HG03571 (cell line): ENCODE results near the gene ADAMTSL5.
"Not testable (repeated sequence)": the region's sequence is repeated elsewhere in the genome, so short reads cannot be mapped to it uniquely, and the experiment has no call there.

Source experiments
- ATAC-seq: cut with Tn5 transposase; IDR thresholded peaks from one replicate; pipeline ENCODE4 v1.9.1; 2021; ENCODE audit not compliant: unreplicated experiment

The ADAMTSL5 gene

GRCh38 chr19:1481893-1482360, 30.9 kb downstream of the ADAMTSL5 start:
- ATAC-seq = no peak

GRCh38 chr19:1481224-1481892, 31.5 kb downstream of the ADAMTSL5 start:
- ATAC-seq = no peak

GRCh38 chr19:1478934-1479707, 33.7 kb downstream of the ADAMTSL5 start, which contains the start of gene C19orf25:
C19orf25 (minus strand) TSS chr19:1479215; CDS start chr19:1478903, 312 bp downstream.
- ATAC-seq = peak; percentile 60

DNA sequence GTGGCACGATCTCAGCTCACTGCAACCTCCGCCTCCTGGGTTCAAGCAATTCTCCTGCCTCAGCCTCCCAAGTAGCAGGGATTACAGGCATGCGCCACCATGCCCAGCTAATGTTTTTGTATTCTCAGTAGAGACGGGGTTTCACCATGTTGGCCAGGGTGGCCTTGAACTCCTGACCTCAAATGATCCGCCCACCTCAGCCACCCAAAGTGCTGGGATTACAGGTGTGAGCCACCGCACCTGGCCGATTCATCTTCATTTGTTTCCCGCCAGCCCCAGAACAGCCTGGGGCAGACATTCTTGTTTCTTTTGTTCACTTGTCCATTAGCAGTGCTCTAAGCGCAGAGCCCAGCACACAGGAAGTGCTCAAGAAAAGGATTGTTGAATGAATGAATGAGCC, 35.8 kb downstream of the ADAMTSL5 start:
- ATAC-seq = not testable (repeated sequence)

DNA sequence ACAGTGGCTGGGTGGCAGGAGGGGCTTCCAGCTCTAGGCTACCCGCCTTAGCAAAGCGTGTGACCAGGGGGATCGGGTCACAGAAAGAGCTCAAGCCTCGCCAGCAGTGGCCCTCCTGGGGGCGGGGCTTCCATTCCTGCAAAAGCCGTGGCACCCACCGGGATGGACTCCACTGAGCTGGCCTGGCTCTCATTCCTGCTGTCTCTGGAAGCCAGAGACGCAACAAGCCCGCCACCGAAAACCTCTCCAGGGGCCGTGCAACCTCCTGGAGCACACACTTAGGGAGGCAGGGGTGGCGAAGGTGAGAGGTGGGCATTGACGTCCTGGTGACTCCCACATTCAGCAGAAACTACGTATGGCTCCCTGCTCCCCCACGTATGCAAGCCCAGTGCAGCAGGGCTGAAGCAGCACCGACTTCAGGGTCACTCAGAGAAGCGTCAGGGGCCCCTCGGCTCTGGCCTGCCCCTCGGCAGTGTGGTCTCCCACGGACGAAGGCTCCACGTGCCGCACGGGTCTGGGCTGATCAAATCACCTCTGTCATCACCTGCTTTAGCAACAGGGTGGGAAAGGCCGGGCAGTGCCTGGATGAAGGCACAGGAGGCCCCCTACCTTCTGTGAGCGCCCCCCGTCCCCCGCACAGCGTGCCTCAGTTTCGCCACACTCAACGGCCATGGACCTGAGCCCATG, 36.9 kb downstream of the ADAMTSL5 start:
- no peak for ATAC-seq

DNA sequence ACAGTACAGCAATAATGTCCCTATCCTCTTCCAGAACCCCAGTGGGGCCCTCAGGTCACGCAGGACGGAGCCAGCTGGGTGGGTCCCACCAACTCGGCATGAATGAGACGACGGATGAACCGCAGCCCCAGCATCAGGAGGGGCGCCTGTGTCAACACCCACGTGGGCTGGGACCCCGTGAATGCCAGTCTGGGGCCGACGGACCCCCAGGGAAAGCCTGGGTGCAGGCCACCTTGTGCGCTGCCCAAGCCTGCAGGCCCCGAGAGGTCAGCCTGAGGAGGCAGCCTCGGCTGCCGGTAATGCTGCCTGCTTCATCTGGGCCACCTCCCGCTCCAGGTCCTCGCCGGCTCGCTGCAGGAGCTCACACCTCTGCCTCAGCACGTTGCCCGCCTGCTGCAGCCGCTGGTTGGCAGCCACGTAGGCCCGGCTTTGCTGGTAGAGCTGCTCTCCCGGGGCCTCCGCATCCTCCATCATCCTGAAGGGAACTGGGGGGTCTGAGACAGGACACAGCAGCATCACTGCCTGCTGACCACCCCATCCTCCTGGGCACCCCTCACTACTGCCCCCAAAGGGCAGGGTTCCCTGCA, 38.0 kb downstream of the ADAMTSL5 start:
- no peak for ATAC-seq

DNA sequence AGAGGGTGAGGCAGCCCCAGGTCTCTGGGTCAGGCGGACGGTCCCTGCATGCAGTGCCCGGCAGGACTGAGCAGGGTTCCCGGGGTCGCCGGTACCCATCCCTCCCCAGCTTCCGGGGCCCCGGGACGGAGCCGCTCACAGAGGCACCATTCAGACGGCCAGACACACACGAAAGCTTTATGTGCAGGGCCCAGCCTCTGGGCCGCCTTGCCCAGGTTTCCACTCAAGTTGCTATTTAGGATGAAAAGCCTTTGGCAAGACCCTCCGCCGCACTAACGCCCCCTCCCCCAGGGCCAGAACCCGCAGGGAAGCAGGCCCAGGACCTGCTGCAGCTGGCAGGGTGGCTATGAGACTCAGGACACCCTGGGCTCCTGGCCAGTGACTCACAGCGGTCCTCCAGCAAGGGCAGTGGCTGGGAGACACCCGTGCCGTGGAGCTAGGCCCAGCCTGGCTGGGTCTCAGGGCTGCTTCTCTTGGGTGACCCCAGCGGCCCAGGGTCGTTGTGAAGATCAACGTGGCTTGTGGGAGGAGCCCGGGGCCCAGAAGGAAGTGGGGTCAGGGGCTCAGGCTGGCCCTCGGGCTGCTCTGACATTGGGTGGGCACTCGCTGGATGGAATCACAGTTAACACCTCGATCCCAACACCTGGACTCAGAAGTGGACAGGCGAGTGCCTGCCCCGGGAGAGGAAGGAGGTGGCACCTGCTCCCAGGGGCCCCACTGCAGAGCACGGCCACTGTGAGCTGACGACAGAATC, 38.6 kb downstream of the ADAMTSL5 start:
- ATAC-seq = no peak

DNA sequence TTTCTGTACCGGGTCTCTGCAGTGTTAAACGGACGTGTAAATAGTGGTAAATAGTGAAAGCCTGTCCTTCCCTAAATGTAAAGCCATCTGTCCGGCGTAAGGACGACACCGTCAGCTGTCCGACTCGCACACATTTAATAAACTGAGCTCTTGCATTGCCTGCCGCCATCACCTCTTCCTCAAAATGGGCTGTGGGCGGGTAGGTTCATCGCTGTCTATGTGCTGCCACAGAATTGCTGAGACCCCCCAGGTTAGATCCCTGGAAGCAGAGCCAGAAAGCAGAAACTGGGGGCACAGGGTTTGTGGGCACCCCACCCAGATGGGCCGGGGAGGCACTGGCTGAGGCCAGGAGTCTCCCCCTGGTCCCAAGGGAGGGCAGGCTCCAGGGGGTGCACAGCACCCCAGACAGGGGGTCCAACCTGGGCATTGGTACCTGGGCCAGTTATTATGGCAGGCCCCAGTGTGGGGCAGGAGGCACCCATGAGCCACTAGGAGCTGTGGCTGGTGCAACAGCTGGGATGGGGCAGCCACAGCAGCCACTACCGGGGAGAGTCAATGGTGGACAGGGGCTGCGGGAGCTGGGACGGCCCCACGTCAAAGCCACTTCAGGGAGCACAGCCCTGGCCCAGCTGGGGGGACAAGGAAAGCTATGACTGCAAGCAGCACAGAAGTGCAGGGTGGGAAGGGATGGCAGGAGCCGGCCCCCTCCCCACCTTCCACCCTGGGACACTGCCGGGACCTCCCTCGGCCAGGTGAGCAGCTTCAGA, 39.6 kb downstream of the ADAMTSL5 start:
- no peak for ATAC-seq

- no peak for ATAC-seq
Measured at GRCh38 chr19:1472231-1473084, 40.4 kb downstream of the ADAMTSL5 start.

DNA sequence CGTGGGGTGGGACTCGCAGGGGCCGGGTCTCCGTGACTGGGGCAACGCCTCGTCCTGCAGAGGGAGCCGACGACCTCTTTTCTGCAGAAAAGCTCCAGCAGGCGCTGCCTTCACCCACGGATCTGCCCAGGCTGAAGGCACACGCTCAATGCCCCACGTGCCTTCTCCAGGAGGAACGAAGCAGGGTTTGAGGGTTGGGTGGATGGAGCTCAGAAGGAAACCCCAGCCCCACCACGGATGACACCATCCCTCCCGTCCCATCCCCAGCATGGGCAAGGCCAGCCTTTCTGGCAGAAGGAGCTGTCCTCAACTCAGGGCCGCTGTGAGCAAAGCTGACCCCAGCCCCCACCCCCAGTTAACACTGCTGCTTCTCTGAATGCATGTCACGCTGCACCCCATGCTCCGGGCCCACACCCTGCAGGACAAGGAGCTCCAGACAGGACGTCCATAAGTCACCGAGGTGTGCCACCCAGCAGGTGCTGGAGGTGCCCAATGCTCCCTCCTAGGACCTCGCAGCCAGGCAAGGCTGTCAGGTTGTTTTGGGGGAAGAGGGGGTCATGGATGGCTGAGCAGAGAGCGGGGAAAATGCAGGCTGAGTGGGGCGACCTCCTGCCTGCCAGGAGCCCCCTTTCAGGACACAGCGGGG, 41.2 kb downstream of the ADAMTSL5 start:
- no peak for ATAC-seq

GRCh38 chr19:1471010-1471514, 41.8 kb downstream of the ADAMTSL5 start:
- ATAC-seq = no peak

DNA sequence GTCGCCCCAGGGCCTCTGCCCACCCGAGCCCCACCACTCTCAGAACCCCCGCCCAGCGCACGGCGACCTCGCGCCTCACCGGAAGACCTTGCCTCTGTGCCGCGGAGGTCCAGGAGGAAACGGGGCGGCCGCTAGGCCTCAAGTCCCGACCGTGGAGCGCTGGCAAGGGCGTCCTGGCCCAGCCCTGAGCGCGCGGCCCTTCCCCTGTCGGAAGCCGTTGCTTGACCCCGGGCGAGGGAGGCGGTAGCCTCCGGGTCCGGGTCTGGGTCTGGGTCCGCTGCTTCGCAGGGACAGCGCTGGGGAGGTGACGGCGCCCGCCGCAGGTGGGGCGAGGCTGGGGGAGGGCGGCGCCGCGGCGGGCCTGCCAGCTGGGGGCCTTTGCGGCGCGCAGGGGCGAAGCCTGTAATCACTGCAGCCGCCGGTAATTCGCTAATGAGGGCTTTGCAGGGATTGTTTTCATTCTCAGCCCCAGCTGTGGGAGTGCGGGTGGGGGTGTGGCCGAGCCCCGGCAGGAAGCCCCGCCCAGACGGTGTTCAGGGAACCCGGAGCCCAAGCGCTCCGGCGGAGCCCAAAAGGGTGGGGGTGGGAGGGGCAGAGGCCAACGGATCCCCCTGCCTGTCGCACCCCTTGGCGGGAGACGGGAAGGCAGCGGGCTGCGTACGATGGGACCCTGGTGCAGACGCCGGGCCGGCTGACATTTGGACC, 42.4 kb downstream of the ADAMTSL5 start:
- no peak for ATAC-seq

DNA sequence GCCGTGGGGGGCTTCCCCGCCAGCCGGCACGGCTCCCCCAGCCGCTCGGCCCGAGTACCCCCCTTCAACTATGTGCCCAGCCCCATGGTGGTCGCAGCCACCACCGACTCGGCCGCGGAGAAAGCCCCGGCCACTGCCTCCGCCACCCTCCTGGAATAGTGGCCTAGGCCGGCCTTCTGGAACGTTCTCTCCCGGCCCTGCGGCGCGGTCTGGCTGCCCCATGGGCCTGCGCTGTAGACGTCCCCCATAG, 42.8 kb downstream of the ADAMTSL5 start:
- ATAC-seq = no peak

DNA sequence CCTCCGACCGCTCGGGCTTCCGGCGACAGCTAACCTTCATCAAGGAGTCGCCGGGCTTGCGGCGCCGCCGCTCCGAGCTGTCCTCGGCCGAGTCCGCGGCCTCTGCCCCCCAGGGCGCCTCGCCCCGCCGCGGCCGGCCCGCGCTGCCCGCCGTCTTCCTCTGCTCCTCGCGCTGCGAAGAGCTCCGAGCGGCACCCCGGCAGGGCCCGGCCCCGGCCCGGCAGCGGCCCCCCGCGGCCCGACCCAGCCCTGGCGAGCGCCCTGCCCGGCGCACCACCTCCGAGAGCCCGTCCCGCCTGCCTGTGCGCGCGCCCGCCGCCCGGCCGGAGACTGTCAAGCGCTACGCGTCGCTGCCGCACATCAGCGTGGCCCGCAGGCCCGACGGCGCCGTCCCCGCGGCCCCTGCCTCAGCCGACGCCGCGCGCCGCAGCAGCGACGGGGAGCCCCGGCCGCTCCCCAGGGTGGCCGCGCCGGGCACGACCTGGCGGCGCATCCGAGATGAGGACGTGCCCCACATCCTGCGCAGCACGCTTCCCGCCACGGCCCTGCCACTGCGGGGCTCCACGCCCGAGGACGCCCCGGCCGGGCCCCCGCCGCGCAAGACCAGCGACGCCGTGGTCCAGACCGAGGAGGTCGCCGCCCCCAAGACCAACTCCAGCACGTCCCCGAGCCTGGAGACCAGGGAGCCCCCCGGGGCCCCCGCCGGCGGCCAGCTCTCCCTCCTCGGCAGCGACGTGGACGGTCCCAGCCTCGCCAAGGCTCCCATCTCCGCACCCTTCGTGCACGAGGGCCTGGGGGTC, 43.4 kb downstream of the ADAMTSL5 start:
- no peak for ATAC-seq

GRCh38 chr19:1468821-1469254, 44.0 kb downstream of the ADAMTSL5 start:
- no peak for ATAC-seq

- no peak for ATAC-seq
Measured at GRCh38 chr19:1468274-1468820, 44.5 kb downstream of the ADAMTSL5 start.
